ENCODE measurements around the gene CETP. TPM values are rescaled to one million over a fixed set of nuclear protein-coding genes. Genes with fewer than 3 reads are reported as not detected.

The CETP gene
- total and polyA plus RNA-seq, 9 of the 15 experiments (the other 6 are each of a cell fraction or from before 2014, with no cell fraction given): 0.07 to 0.11 TPM; not detected in 7

GRCh38 chr16:56931892-56932720 is 29.6 kb upstream of the CETP start, which contains the start of gene HERPUD1 (continued):
- TF ChIP-seq, protein P1, sequence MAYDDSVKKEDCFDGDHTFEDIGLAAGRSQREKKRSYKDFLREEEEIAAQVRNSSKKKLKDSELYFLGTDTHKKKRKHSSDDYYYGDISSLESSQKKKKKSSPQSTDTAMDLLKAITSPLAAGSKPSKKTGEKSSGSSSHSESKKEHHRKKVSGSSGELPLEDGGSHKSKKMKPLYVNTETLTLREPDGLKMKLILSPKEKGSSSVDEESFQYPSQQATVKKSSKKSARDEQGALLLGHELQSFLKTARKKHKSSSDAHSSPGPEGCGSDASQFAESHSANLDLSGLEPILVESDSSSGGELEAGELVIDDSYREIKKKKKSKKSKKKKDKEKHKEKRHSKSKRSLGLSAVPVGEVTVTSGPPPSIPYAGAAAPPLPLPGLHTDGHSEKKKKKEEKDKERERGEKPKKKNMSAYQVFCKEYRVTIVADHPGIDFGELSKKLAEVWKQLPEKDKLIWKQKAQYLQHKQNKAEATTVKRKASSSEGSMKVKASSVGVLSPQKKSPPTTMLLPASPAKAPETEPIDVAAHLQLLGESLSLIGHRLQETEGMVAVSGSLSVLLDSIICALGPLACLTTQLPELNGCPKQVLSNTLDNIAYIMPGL (CRISPR knock-in tag; IDR thresholded peaks at IDR 0.05): peak; percentile 84; the same call in 1 of the 2 replicates
- TF ChIP-seq RBFOX2 (IDR thresholded peaks at IDR 0.05; ENCODE audit: low read depth, low read length) (peak; percentile 98), ARID3B (CRISPR knock-in tag; IDR thresholded peaks at IDR 0.05; ENCODE audit: borderline replicate concordance) (0 out of 2 replicates have a peak, but pooled peaks have one; percentile 14), CC2D1A (IDR thresholded peaks at IDR 0.05) (no peak), KLF1 (tag; IDR thresholded peaks at IDR 0.05) (0 out of 2 replicates have a peak, but pooled peaks have one; percentile 12), NR2C1 (IDR thresholded peaks at IDR 0.05) (no peak), NR2C1 (tag; IDR thresholded peaks at IDR 0.05) (0 out of 2 replicates have a peak, but pooled peaks have one; percentile 6), DIDO1 (tag; IDR thresholded peaks at IDR 0.05; ENCODE audit: low read depth) (no peak), PCBP1 (IDR thresholded peaks at IDR 0.05; ENCODE audit: low read depth, low read length, poor library complexity, severe bottlenecking) (peak; percentile 98), CHD4 (IDR thresholded peaks at IDR 0.05; ENCODE audit: insufficient read depth, insufficient replicate concordance, low read depth, low read length, poor library complexity, severe bottlenecking) (no peak), NEUROD1 (IDR thresholded peaks at IDR 0.05; ENCODE audit: borderline replicate concordance, low read depth, low read length, partially characterized antibody) (peak; percentile 91), TARDBP (IDR thresholded peaks at IDR 0.05) (no peak), CHD2 (IDR thresholded peaks at IDR 0.05; ENCODE audit: low read depth, low read length) (peak; percentile 69), GABPB1 (CRISPR knock-in tag; IDR thresholded peaks at IDR 0.05) (peak; percentile 76), ATF1 (CRISPR knock-in tag; IDR thresholded peaks at IDR 0.05) (peak; percentile 38), ATF1 (tag; IDR thresholded peaks at IDR 0.05) (peak; percentile 97), ZFPM2 (CRISPR knock-in tag; IDR thresholded peaks at IDR 0.05) (no peak), ZNF551 (CRISPR knock-in tag; IDR thresholded peaks at IDR 0.05) (no peak)
- TF ChIP-seq, protein P2, sequence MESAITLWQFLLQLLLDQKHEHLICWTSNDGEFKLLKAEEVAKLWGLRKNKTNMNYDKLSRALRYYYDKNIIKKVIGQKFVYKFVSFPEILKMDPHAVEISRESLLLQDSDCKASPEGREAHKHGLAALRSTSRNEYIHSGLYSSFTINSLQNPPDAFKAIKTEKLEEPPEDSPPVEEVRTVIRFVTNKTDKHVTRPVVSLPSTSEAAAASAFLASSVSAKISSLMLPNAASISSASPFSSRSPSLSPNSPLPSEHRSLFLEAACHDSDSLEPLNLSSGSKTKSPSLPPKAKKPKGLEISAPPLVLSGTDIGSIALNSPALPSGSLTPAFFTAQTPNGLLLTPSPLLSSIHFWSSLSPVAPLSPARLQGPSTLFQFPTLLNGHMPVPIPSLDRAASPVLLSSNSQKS (CRISPR knock-in tag; IDR thresholded peaks at IDR 0.05): no peak
- TF ChIP-seq, protein P3, sequence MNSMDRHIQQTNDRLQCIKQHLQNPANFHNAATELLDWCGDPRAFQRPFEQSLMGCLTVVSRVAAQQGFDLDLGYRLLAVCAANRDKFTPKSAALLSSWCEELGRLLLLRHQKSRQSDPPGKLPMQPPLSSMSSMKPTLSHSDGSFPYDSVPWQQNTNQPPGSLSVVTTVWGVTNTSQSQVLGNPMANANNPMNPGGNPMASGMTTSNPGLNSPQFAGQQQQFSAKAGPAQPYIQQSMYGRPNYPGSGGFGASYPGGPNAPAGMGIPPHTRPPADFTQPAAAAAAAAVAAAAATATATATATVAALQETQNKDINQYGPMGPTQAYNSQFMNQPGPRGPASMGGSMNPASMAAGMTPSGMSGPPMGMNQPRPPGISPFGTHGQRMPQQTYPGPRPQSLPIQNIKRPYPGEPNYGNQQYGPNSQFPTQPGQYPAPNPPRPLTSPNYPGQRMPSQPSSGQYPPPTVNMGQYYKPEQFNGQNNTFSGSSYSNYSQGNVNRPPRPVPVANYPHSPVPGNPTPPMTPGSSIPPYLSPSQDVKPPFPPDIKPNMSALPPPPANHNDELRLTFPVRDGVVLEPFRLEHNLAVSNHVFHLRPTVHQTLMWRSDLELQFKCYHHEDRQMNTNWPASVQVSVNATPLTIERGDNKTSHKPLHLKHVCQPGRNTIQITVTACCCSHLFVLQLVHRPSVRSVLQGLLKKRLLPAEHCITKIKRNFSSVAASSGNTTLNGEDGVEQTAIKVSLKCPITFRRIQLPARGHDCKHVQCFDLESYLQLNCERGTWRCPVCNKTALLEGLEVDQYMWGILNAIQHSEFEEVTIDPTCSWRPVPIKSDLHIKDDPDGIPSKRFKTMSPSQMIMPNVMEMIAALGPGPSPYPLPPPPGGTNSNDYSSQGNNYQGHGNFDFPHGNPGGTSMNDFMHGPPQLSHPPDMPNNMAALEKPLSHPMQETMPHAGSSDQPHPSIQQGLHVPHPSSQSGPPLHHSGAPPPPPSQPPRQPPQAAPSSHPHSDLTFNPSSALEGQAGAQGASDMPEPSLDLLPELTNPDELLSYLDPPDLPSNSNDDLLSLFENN (IDR thresholded peaks at IDR 0.05; ENCODE audit: low read depth in 2 of 2, low read length in 2 of 2): peak in 1 of 2 experiments; percentile 77; a peak in 1 of 4 replicates

Data from K562 (cell line).